ENCODE results near the gene RRAS2.
"Not testable (repeated sequence)": the region's sequence is repeated elsewhere in the genome, so short reads cannot be mapped to it uniquely, and the experiment has no call there.

Gene RRAS2

DNA sequence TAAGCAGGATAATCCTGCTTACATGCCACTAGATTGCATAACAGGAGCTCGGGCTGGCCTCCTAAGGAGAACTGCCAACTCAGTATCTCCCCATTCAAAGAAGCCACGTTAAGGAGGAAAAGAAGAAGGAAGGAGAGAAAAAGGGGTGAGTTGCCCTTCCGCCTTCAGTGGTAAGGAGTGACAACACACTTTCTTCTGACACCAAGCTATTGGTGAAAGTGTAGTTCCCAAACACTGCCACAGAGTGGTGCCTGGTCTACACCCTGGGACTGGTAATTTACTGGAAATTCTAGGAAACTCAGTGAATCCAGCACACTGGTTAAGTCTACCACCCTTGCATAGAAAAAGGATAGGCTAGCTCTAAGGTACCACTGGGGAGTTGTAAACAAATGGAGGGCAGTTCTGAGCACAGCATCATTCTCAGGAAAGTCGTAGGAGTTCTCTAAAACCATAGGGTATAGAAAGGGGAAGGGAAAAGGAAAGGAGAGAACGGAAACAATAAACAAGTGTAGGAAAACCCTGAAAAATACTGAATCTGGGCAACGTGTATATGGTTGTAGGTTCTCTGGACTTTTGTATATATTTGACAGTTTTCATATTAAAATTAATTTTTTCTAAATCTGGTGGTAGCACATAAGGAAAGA is 58.2 kb downstream of the RRAS2 start:
- DNase-seq: peak; percentile 69 to 85

DNA sequence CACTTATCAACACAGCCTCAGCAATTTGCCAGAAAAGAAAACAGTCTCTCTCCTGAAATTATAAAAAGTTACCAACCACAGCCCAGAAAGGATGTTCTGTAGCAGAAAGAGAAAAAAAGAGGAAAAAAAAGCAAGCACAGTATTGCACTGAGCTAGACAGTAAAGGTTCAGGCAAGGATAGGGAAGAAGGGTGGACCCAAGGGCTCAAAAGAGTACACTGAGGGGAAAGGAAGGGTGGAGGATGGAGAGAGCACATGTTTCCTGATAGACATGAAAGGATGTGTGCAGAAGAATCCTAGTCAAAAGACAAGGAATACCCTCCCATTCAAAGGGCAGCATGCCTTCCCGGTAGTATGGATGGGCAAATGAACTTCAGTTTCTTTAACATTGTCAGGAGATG is 59.1 kb downstream of the RRAS2 start:
- DNase-seq: no peak

DNA sequence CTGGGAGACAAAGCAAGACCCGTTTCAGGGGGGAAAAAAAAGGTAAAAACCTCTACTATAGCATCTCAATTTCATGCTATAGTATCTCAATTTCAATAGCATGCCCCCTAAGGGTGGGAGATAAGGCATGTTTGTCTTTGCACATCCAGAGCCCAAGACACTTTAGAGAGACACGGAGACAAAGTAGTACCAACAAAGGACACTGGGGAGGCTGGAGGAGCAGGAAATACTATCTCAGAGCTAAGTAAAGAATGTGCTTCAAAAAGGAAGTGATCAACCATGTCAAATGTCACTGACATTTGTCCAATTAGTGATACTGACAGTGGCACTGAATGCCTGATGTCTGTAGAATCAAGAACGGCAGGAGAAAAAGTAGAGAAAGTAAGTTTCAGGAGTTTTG is 68.6 kb downstream of the RRAS2 start:
- no peak for DNase-seq

DNA sequence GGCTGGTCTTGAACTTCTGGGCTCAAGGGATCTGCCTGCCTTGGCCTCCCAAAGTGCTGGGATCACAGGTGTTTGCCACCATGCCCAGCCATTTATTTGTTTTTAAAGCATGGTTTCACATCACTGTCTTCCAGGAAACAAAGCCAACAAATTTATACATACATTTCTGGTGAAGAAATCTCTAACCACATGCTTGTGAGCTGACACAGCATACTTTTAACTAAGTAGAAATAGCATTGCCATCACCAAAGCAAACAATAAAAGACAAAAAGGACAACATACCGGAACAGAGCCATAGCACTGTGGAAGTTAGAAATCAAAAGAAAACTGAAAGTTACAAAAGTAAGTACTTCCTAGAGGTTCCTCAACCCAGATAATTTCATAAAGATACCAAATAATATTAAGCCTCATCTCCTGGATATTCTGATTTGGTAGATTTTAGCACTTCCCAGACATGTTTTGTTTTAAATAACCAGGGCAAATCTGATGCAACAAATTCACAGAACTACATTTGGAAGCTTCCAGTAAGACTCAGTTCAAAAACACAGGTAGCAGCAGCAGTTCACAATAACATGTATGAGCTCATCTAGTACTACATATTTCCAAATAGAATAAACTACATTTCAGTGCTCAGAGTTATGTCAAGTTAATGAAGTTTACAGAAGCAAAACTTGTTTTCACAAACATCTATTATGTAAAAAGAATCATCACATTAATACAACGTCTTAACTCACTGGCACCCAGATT is 70.6 kb downstream of the RRAS2 start:
- no peak for DNase-seq

DNA sequence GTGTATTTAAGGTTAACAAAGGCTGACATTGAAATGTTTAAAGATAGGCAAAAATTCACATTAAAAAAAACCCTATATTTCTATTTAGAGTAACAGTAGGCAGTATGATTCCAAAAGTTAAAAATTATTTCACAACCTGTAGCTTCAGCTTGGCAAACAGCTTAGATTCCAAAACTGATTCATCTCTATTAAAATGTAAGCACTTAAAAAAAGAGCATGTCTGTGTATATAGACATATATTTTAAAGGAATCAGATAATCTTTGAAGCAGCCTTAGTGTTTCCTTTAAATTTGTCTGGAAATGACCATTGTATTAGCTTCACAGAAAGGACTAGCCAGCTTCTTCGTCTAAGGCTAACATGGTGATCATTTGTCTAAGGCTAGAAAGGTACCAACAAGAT is 80.1 kb downstream of the RRAS2 start:
- not testable (repeated sequence) for DNase-seq

DNA sequence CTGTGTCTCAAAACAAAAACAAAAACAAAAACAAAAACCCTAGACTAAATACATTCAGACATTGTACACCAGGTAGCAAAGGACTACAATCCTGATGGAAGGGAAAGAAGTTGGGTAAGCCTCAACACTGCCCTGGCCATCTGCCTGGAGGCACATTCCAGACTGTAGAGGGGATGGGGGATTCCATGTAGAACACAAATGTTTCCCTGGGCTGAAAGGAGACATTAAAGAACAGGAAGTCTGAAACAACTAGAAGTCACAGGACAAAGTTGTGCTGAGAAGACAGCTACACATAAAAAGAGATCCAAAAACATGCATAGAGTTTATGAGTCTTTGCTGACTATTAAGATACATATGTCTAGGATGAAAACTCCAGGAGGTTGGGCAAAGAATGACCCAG is 83.9 kb downstream of the RRAS2 start:
- no peak for DNase-seq

DNA sequence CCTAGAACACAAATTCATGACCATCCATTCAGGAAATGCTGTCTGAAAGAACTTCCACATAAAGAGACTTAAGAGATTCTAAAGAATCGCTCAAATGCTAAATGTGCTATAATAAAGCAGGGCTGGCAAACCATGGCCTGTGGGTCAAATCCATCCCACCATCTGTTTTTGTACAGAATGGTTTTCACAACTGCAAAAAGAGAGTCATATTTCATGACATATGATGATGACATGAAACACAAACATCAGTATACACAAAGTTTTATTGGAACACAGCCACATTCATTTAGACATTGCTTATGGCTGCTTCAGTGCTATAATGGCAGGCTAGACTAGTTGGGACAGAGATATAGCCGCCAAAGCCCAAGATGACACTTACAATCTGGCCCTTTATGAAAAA is 85.1 kb downstream of the RRAS2 start:
- DNase-seq: no peak

DNA sequence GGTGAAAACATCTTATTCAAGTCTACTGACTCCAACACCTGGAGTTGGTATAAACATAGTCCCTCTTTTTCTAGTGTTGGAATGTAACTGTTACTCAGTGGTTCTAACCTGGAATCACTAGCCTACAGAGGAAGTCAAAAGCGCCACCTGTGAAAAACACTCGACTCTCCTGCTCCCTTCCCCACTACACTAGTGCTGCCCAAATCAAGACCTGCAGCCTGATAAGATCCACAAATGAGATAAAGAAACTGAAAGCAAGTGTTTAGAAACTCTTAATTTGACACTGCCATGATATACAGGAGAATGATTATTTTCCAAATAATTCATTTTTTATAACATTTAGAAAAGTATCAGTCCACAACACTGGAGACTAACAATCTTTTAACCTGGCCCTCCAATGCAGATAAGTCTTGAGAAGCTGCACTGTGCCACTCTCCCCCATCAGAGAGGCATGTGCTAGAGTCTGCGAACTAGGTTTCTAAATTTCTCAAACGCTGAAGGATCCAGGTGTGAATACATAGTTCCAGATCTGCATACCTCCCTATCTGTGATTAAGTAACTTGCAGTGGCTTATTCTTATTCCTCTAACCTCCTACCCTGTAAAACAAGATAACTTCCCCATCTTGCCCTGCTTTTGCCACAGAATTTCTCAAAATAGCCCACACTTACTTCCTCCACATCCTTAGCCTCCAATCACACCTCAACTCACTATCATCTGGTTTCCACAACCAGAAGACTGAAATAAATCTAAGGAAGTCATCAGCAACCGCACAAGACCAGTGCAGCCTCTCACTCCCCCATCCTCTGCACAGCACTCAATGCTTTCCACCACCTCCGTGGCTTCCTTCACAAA is 88.1 kb downstream of the RRAS2 start:
- DNase-seq: peak; percentile 98 to 99

DNA sequence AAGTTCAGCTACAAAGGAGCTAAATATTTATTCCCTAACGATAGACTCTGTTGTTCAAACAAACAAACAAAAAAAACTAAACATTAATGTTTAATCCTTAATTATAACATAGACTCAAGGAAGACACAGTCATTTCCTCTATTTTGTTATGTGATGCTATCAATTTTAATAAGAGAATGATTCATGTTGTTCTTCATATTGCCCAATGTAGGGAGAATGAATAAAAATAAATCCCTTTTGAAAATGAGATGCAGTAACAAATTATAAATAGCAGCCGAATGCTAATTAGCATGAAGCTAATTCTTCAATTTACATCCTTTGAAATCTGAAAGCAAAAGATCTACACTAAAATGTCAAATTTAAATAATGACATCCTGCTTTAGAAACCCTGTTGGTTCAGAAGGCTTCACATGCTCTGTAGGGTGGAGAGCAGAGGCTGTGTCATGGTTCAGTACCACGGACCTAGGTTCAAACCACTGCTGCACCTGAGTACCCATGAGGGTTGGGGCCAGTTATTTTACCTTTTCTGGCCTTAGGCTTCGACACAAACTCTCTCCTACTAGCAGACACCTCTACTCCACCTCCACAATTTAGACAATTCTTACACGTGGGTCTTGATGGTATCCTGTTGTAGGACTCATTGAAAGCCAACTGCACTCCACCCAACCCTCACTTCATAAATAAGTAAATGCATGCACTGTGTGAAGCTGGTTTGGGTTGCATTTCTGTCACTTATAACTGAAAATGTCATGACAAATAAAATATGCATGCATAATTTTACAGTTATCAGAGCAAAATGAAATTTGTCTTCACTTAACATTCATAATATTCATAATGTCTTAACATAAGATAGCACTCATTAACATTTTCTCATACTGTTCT is 89.0 kb downstream of the RRAS2 start:
- no peak for DNase-seq

DNA sequence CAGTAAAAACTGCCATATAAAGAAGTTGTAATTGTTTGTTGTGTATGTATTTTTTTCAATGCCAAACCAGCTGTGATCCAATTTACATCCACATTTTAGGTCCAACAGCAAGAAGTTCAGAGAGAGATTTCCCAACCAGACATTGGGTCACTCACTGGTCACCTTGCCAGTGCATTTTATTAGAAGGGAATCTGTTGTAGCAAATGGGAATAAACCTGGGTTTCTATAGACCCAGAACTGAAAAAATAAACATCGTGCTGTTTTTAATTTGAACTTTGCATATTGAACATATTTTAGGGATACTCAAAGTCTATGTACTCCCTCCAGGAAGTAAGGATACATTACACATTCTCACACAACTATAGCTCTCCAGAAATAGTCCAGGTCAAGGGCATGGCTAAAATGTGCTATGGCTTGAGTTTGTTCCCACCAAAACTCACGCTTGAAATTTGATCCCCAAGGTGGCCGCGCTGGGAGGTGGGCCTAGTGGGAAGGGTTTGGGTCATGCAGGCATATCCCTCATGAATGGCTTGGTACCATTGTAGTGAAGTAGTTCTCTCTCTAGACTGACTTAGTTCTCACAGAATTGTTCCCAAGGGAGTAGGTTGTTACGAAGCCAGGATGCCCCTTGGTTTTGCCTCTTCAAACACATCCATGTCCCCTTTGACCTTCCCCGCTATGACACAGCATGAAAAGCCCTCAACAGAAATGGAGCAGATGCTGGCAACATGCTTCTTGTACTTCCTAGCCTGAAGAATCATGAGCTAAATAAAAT is 90.9 kb downstream of the RRAS2 start:
- DNase-seq: no peak

DNA sequence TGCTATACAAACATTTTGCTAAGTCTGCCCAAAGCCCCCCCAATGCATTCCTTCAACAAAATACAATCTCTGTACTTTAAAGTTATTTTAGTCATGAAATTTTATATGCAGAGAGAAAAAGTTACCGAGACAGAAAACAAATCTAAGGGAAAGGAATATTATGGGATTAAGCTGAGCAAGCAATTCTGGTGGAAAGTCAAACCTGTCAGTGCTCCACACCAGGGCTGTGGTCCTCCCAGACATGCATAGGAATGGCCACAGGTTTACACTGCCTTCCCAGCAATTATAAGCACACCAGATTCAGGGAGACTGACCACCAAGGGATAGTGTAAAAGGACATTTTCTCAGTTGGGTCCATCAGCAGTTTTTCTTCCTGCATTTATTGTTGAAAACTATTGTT is 92.4 kb downstream of the RRAS2 start:
- DNase-seq: no peak

DNA sequence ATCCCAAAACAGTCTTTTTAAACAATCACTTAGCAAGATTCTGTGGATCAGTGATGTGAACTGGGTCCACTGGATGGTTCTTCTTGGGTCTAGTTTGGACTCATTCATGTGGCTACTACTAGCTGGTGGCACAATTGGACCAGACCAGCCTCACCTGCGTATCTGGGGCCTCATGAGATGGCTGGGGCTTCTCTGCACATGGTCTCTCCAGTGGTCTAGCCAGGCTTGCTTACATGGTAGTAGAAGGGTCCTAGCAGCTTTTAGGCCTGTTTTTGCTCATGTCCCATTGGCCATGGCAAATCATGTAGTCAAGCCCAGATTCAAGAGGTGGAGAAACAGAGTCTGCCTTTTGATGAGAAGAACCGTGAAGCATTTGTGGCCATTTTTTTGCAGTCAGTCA is 94.0 kb downstream of the RRAS2 start:
- no peak for DNase-seq

DNA sequence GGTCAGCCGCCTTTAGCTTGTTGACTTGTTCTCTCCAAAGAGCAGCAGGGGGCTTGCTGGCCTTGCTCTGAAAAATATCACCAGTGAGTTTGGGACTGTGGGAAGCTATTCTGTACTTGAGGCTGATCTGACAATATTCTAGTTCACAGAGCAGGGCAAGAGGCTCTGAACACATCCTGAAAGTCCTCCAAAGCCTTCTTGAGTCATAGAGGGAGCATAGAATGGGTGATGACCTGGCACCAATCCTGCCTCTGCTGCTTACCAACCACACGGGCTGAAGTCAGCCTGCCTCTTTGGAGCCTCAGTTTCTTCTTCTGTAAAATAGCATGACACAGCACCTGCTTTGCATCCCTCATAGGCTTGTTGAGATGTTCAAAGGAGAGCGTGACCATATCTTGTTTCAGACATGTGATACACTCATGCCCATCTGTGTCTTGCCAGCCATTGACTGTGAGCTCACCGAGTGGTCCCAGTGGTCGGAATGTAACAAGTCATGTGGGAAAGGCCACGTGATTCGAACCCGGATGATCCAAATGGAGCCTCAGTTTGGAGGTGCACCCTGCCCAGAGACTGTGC is 96.6 kb downstream of the RRAS2 start:
- DNase-seq: no peak

DNA sequence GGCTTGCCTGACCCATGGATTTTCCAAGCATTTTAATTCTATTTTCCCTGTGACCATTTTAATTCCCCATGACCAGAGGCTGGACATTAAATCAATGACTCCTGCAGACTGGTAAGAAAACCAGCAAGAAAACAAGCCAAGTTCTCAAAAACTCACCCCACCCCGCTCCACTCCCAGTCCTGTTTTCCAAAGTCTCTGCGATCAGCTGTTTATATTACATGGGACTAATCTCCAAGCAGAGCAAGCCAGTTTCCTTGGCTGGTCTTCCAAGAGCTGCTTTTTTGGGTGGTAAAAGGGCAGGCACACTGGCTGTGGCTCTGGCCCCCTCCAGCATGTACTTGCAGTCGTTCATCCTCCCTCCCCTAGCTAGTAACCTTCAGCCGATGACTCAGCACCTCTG is 97.9 kb downstream of the RRAS2 start:
- no peak for DNase-seq

DNA sequence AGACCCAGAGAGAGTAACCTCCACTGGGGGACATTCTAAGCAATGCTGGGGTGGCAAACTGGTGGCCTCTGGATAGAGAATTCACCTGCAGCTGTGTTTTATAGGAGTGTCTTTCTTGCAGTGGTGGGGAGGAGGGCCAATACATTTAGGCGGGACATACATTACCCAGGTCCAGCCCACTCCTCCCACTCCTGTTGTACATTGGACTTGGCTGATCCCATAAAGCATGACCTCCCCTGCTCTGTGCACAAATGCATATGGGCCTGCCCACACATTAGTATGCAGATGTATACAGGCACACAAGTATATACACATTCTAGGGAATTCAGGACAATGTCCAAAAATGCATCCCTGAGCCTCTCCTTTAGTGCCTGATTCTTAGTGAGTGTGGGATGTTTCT is 99.1 kb downstream of the RRAS2 start:
- no peak for DNase-seq

DNA sequence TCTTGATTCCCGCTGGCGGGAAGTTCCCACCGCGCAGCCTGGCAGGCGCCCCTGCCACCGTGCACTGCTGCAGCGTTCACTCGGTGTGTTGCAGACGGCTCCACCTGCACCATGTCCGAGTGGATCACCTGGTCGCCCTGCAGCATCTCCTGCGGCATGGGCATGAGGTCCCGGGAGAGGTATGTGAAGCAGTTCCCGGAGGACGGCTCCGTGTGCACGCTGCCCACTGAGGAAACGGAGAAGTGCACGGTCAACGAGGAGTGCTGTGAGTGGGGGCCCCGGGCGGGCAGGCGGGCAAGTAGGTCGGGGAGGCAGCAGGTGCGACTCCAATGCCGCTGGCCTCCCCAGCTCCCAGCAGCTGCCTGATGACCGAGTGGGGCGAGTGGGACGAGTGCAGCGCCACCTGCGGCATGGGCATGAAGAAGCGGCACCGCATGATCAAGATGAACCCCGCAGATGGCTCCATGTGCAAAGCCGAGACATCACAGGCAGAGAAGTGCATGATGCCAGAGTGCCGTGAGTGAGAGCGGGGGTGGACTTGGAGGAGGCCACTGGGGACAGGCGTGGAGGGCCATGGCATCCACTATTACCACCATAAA is 99.7 kb downstream of the RRAS2 start:
- no peak for DNase-seq

DNA sequence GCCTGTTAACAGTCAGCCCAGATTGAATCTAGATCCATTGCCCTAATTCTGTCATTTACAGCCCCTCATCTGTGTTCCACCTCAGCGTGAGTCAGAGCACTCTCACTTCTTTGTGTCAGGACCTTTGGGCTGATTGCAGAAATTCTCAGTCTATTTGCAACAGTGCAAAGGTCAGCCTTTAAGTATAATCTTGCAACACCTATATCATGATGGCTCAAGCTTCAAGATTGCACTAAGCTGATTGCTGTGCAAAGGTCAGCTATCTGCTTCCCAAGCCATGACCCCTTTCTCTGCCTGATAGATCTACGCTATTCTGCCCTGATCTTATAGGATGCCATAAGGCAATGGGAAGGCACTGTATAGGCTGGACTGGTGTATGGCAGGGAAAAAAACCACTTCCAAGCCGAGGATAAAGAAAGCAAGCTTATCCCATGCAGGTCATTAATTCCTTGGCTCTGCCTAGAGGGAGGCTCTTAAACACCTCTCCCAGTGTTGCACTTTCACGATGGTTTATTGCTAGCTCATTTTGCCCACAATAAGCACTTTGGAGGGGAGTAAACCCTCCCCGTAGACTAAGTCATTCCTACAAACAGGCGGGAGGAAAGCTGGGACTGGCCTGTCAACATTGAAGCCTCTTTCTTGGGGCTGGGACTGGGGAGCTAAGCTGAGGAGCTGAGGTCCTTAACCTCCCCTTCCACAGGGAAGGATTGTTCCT is 100.6 kb downstream of the RRAS2 start:
- no peak for DNase-seq

DNA sequence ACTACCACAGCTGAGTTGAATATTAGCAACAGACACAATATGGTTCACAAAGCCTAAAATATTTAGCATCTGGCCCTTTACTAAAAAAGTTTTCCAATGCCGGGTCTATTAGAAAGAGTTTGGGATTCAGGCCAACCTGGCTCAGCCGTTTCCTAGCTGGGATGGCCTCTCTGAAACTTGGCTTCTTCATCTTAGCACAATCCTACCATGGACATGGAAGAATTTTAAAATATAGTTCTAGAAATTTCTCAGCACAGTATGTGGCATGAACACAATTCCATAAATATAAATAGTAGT is 103.8 kb downstream of the RRAS2 start:
- no peak for DNase-seq

DNA sequence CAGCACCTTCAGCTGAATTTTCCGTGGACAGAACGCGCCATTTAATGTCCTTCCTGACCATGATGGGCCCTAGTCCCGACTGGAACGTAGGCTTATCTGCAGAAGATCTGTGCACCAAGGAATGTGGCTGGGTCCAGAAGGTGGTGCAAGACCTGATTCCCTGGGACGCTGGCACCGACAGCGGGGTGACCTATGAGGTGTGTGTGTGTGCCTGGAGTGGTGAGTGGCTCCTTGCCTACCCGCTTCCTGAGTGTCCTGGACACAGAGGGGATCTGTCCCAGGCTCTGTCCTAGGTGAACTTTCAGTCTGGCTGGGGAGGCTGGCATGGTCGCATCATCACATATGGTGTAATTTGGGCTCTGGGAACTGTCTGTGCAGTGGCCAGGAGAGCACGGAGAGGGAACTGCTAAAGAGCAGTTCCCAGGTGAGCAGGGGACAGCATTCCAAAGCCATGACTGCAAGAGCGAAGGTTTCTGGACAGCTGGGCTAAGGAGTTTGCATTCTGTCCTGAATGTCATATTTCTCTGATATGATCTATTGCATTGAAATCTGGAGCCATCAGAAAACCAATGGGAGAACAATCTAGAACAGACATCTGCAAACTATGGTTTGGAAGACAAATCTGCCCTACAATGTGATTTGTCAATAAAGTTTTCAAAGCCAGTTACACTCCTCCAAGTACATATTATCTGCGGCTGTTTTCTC is 104.3 kb downstream of the RRAS2 start:
- DNase-seq: no peak

DNA sequence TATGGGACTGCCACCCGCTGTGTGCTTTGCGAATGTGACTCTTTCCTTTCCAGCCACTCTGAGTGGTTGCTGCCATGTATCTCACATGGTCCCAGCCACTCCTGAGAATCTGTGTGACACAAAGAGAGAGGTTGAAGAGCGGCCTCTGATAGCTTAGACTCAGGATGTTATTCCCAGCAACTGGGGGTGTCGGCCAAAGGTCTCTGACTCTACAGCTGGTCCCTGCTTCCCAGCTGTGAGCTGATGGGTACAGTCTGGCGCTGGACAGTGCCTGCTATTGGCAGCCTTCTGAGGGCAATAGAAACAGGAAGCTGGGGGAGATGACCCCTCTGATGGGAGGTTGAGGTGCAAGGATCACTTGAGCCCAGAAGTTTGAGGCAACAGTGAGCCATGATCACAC is 105.1 kb downstream of the RRAS2 start:
- no peak for DNase-seq

Measured in Kasumi-1 (cell line).